ENCODE results near the gene CASP5. TPM values are rescaled to one million over a fixed set of nuclear protein-coding genes. Genes with fewer than 3 reads are reported as not detected.

Gene CASP5
- total RNA-seq, 1 experiment from 2014 or later = not detected

- Histone ChIP-seq H3K27ac (ENCODE audit: low read length) (no peak overlapping the region), H3K36me3 (ENCODE audit: low read depth, low read length) (no peaks in the 10 kb centered on the region), H3F3A (ENCODE audit: low read length, unreplicated experiment) (no peaks in the 10 kb centered on the region), H3K9ac (ENCODE audit: low read length) (no peak overlapping the region), H3K9me2 (replicated peaks; ENCODE audit: low read length) (no peaks in the 10 kb centered on the region), H3K9me3 (ENCODE audit: low read length) (no peaks in the 10 kb centered on the region), H3K4me2 (ENCODE audit: low read length) (no peak overlapping the region), H3K4me3 (ENCODE audit: low read length) (no peak overlapping the region), H3K4me1 (ENCODE audit: insufficient read depth, low read length) (no peaks in the 10 kb centered on the region), H3K27me3 (ENCODE audit: low read length) (no peaks in the 10 kb centered on the region), H3K79me2 (ENCODE audit: low read length) (no peaks in the 10 kb centered on the region), H2AFZ (ENCODE audit: low read length) (no peak overlapping the region), H4K20me1 (ENCODE audit: low read length) (no peaks in the 10 kb centered on the region)
- TF ChIP-seq EZH2phosphoT487 (IDR thresholded peaks at IDR 0.05; ENCODE audit: borderline replicate concordance, low read length) = no peak
- TF ChIP-seq, protein P1, sequence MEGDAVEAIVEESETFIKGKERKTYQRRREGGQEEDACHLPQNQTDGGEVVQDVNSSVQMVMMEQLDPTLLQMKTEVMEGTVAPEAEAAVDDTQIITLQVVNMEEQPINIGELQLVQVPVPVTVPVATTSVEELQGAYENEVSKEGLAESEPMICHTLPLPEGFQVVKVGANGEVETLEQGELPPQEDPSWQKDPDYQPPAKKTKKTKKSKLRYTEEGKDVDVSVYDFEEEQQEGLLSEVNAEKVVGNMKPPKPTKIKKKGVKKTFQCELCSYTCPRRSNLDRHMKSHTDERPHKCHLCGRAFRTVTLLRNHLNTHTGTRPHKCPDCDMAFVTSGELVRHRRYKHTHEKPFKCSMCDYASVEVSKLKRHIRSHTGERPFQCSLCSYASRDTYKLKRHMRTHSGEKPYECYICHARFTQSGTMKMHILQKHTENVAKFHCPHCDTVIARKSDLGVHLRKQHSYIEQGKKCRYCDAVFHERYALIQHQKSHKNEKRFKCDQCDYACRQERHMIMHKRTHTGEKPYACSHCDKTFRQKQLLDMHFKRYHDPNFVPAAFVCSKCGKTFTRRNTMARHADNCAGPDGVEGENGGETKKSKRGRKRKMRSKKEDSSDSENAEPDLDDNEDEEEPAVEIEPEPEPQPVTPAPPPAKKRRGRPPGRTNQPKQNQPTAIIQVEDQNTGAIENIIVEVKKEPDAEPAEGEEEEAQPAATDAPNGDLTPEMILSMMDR (conservative IDR thresholded peaks at IDR 0.05; ENCODE audit: low read depth, low read length) = no peak
- TF ChIP-seq EZH2 (IDR thresholded peaks at IDR 0.05; ENCODE audit: low read length, unreplicated experiment) = no peak
- no TSS peak for BruUV-seq (replicated peaks)
- DNase-seq = no peak
- POLR2A ChIA-PET (ENCODE audit: unreplicated experiment) = no interaction called here
- intact Hi-C loops (cut with micrococcal nuclease) = no loop called here
- ATAC-seq = no peak
- CTCF ChIA-PET = no interaction called here
Measured at GRCh38 chr11:105033781-105034180, 10.8 kb upstream of the CASP5 start.

- ATAC-seq (no peak), DNase-seq (no peak)
- Histone ChIP-seq H3K27me3 (ENCODE audit: low read length) (no peaks in the 10 kb centered on the region), H3K4me3 (ENCODE audit: low read length) (no peak overlapping the region), H3K4me2 (ENCODE audit: low read length) (no peak overlapping the region), H3K4me1 (ENCODE audit: insufficient read depth, low read length) (no peaks in the 10 kb centered on the region), H4K20me1 (ENCODE audit: low read length) (no peaks in the 10 kb centered on the region), H3K9me3 (ENCODE audit: low read length) (no peaks in the 10 kb centered on the region), H3K79me2 (ENCODE audit: low read length) (no peaks in the 10 kb centered on the region), H3K27ac (ENCODE audit: low read length) (no peak overlapping the region), H3F3A (ENCODE audit: low read length, unreplicated experiment) (no peaks in the 10 kb centered on the region), H3K9me2 (replicated peaks; ENCODE audit: low read length) (no peaks in the 10 kb centered on the region), H3K36me3 (ENCODE audit: low read depth, low read length) (no peaks in the 10 kb centered on the region), H2AFZ (ENCODE audit: low read length) (no peak overlapping the region), H3K9ac (ENCODE audit: low read length) (no peak overlapping the region)
- BruUV-seq (replicated peaks) = no TSS peak
- intact Hi-C loops (cut with micrococcal nuclease) = no loop called here
- ChIA-PET POLR2A (ENCODE audit: unreplicated experiment) (no interaction called here), CTCF (no interaction called here)
- TF ChIP-seq EZH2 (IDR thresholded peaks at IDR 0.05; ENCODE audit: low read length, unreplicated experiment) = no peak
- no peak for TF ChIP-seq EZH2phosphoT487 (IDR thresholded peaks at IDR 0.05; ENCODE audit: borderline replicate concordance, low read length)
- TF ChIP-seq, protein P1 (conservative IDR thresholded peaks at IDR 0.05; ENCODE audit: low read depth, low read length) = no peak
Measured at GRCh38 chr11:105033343-105033742, 10.4 kb upstream of the CASP5 start.

DNA sequence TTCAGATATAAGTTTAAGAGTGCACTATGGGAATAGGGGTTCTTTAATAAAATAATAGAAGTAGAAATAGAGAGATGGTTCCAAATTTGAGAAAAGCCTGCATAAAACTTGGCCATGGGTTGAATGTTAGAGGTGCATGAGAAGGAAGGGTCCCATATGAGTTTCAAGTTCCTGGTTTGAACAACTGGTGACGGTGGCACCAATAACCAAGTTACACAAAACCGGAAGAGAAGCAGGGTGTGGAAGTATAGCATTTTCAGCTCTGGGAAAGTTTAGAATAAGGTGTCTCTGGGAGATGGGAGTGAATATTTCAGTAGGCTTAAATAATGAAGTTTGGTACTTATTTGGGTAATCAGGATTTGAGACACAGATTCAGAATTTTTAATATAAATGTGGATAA, 9.5 kb upstream of the CASP5 start:
- no peaks in the 10 kb centered on the region for H3K79me2 ChIP-seq (ENCODE audit: low read length)
- no peaks in the 10 kb centered on the region for H3K4me1 ChIP-seq (ENCODE audit: insufficient read depth, low read length)
- no peak for DNase-seq
- H3K27ac ChIP-seq (ENCODE audit: low read length) = no peak overlapping the region
- POLR2A ChIA-PET (ENCODE audit: unreplicated experiment) = no interaction called here
- H3K27me3 ChIP-seq (ENCODE audit: low read length) = no peaks in the 10 kb centered on the region
- no peaks in the 10 kb centered on the region for H3K36me3 ChIP-seq (ENCODE audit: low read depth, low read length)
- no peaks in the 10 kb centered on the region for H4K20me1 ChIP-seq (ENCODE audit: low read length)
- no peak overlapping the region for H3K9ac ChIP-seq (ENCODE audit: low read length)
- TF ChIP-seq EZH2 (IDR thresholded peaks at IDR 0.05; ENCODE audit: low read length, unreplicated experiment) = no peak
- TF ChIP-seq, protein P1 (conservative IDR thresholded peaks at IDR 0.05; ENCODE audit: low read depth, low read length) = no peak
- no peak overlapping the region for H3K4me2 ChIP-seq (ENCODE audit: low read length)
- no peaks in the 10 kb centered on the region for H3K9me3 ChIP-seq (ENCODE audit: low read length)
- intact Hi-C loops (cut with micrococcal nuclease) = no loop called here
- BruUV-seq (replicated peaks) = no TSS peak
- no peak overlapping the region for H2AFZ ChIP-seq (ENCODE audit: low read length)
- ATAC-seq = no peak
- no peak overlapping the region for H3K4me3 ChIP-seq (ENCODE audit: low read length)
- CTCF ChIA-PET = interaction anchor here (0.7 kb wide), 1 partner anchor 722 kb away, joined by 3 read pairs; no protein-coding TSS in a partner anchor
- no peaks in the 10 kb centered on the region for H3K9me2 ChIP-seq (replicated peaks; ENCODE audit: low read length)
- H3F3A ChIP-seq (ENCODE audit: low read length, unreplicated experiment) = no peaks in the 10 kb centered on the region
